Stimulated activated CD8-positive, alpha-beta memory T cell treated with anti-CD3 and anti-CD28 coated beads, Interleukin-4, amount 100 ng/mL, for 24 hours (primary cell): ENCODE results near the gene MAN1C1.

Source experiments
- DNase-seq: peaks from one replicate; pipeline ENCODE4 v3.0.0-alpha.2; 2020; ENCODE audit warnings: low read depth

MAN1C1 gene

DNA sequence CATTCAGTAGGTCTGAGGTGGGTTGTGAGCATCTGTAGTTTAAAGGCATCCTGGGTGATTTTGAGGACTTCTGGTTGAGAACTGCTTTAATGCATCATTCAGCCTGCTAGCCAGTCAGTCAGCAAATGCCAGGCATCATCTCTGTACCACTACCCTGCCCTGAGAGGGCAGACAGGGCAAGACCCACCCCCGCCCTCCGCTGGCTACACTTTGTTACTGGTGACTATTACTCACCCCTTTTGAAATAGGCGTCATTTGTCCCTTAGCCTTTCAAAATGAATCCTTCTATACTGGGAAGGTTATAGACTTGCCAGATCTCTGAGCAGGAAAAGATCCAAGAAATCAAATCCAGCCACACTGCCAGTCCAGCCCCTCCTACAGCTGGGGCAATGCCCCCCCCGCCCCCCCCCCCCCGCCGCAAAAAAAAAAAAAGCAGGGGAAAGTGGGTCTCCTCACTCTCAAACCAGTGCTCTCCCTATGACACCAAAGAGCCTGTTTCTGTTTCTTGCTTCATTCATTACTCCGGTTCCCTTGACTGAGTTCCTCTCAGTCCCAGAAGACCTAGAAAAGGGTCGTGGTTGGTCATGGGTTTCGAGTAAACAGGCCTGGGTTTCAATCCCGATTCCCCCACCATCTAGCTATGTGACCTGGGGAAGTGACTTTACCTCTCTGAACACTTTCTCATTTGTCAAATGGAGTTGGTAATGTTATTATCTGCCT lies 187.8 kb downstream of the MAN1C1 start:
- DNase-seq, result no peak

DNA sequence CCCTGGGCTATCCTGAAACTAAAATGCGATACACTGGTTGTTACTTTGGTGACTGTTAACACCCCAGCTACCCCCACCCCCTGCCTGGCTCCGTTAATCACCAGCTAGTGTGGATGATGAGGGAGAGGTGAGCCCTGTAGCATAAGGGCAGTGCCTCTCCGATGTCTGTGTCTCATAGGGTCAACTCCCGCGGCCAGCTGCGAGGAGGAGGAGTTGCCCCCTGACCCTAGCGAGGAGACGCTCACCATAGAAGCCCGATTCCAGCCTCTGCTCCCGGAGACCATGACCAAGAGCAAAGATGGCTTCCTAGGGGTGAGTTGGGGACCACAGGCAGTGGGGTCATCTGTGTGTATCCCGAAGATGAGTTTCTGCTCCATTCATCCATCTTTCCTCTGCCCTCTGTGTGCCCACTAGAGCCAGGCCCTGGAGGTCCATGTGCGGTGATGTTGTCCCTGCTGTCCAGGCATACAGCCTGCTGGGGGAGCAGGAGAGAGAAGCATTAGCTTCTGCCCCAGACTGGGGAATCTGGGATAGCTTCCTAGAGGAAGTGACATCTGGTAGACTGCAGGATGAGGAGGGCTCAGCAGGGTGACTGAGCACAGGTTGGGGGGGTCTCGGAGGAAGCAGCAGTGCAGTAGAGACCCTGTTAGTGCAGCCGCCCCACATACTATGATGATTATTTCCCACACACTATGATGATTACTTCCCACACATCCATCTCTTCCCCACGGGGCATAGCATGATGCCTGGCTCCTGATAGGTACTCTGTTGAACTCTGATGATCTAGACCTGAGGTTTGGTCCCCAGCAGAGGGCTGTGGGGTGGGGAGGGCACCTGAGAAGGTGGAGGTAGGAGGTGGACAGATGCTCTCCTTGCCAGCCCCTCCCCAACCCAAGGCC lies 188.6 kb downstream of the MAN1C1 start:
- no peak for DNase-seq

DNA sequence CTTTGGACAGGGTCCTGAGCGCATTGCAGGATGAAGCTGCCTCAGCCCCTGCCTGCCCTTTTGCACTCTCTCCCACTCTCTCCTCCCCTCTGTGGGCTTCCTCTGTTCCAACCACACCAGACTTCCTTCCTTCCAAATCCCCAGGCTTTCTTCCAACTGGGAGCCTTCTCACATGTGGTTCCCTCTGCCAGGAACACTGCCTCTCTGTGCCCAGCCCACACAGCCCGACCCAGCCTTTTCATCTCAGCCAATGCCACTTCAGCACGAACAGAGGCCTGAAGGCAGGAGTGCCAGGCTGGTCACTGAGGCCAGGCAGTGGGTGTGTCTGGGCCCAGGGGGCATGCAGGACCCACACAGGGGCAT lies 189.3 kb downstream of the MAN1C1 start:
- no peak for DNase-seq

DNA sequence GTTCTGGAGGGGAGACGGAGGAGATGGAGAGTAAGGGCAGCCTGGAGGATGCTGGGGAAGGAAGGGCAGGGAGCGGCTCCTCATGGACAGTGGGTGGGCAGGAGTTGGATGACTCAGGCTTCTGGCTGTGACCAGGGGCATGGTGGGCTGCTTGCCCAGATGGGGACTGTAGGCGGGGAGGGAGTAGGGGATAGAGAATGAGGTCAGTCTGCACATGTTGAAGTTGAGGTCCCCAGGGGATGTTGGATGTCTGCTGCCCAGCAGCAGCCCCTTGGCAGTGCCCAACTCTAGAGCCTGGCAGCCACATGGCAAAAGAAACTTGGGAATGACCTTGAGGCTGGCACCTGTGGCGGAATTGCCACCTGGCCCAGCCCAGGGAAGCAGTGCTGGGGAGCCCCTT lies 189.8 kb downstream of the MAN1C1 start:
- DNase-seq, result no peak

DNA sequence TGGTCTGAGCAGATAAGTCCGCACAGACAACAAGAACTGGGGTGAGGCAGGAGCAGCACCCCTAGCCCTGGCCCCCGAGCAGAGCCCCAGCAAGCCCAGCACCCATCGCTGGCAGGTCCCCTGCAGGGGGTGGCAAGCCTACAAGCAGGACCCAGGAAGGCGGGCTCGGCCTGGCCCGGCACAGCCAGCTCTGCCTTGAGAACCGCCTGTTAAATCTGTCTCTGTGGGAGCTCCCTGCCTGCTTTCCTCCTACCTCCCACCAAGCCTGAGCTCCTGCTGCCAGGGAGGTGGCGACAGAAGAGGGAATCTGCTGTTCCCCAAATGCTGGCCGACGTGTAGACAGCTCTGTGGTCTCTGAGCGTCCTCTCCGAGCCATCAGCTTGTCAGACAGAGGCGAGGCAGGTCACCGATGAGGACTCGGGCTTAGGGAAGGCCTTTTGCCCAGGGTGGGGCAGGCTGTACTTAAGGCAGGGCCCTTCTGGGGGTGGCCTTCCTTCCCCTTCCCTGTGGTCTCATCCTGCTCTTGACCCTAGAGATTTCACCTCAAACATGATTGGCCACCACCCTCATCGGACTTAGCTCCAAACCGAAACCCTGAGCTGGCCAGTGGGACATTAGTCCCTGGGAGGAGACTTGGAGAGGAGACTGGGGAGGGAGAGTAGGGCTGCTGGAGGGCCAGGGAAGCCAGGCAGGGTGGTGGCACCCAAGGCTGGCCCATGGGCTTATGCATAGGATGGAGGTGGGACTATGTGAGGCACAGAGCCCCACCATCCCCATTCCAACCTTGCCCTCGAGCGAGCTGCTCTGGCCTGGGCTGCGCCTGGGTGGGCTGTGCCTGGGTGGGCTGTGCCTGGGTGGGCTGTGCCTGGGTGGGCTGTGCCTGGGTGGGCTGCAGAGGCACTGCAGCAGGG lies 191.1 kb downstream of the MAN1C1 start:
- no peak for DNase-seq

DNA sequence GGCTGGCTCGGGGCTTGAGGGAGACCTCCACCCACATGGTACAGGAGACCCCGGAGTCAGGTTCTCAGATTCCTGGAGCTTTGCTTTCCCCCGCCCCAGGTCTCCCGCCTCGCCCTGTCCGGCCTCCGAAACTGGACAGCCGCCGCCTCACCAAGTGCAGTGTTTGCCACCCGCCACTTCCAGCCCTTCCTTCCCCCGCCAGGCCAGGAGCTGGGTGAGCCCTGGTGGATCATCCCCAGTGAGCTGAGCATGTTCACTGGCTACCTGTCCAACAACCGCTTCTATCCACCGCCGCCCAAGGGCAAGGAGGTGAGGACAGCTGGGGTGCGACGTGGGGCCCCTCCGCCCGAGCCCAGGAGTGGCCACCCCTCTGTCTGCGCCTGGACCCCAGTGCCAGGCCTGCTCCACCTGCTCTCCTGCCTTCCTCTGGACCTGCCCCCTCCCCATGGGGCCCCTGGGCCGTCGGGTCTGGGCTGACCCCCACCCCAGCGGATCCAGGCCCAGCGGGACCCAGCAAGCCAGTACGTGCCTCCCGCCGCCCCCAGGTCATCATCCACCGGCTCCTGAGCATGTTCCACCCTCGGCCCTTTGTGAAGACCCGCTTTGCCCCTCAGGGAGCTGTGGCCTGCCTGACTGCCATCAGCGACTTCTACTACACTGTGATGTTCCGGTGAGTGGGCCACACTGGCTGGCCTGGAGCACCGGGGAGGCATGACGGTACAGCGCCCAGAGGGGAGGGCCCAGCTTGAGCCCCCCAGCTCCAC lies 192.1 kb downstream of the MAN1C1 start:
- DNase-seq, result no peak

DNA sequence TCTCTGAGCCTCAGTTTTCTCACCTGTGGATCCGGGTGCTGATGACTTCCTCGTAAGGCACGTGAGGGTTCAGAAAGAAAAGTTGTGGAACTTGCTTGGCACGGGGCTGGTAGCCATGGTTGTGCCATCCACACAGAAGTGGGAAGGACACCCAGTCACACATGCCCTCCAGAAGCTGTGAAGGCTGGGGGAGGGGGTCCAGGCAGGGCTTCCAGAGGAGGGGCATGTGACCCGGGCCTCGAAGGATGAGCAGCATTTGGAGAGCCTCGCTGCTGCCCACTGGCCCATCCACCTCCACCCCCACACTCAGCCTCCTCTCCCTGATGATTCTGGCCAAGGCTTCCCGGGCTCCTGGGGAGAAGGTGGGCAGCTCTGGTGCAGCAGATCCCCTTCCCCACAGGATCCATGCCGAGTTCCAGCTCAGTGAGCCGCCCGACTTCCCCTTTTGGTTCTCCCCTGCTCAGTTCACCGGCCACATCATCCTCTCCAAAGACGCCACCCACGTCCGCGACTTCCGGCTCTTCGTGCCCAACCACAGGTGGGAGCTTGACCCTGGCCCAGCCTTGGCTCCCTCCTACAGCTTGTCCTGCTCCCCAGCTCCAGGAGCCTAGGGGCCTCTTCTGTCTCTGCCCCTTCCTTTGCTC lies 192.8 kb downstream of the MAN1C1 start:
- DNase-seq, result no peak

DNA sequence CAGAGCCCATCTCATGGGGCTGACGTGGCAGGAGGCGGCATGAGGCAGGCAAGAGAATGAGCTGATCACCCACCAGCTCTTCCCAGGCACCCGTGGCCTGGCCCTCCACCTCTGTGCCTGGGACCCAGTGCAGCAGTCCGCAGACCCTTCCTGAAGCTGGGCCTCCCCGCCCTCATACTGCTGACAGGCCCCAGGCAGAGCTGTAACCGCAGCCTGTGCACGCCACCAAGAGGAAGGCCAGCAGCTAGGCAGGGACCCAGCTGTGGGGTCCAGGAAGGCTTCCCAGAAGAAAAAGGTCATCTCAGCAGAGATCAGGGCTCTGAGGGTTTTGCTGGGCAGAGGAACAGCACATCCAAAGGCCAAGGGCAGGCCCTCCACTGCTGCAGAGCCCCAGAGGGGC lies 193.3 kb downstream of the MAN1C1 start:
- DNase-seq, result no peak

DNA sequence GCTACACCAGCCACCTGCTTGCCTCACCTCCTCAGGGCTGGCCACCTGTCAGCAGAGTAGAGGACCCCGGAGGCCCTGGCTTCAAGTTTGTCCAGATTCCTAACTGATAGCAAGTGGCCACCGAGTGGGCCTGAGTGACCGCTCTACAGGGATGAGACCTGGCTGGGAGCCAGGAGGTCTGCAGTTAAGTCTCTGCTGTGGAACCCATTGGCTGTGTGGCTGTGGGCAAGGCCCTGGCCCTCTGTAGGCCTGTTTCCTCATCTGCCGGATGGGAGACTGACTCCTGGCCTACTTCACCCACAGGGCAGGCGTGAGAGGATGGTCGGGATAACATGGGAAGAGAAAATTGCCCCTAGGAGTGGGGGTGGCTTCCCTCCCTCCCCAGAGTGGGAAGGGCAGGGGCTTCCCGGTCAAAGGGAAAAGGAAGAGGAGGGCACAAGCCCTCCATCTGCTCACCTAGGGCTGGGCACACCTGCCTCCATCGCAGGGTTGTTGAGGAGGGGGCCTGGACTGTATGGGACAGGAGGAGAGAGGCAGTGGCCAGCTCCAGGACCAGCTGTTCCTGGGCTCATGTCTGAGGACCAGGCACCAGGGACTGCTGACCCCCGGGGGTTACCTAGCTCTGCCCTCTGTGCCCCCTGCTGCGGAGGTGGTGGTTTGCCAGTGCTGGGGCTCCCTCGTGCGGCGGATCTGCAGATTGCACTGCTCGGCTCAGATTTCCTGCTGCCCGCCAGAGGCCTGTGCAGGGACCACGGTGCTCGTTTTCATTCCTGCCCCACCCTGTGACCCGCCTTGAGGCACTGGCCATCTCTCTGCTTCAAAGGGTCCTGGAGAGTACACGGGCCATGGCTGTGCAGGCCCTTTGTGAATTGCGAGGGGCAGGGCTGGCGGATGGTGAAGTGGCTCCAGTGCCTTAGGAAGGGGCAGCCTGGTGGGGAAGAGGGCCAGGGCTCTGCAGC lies 194.0 kb downstream of the MAN1C1 start:
- DNase-seq, result peak; percentile 73

DNA sequence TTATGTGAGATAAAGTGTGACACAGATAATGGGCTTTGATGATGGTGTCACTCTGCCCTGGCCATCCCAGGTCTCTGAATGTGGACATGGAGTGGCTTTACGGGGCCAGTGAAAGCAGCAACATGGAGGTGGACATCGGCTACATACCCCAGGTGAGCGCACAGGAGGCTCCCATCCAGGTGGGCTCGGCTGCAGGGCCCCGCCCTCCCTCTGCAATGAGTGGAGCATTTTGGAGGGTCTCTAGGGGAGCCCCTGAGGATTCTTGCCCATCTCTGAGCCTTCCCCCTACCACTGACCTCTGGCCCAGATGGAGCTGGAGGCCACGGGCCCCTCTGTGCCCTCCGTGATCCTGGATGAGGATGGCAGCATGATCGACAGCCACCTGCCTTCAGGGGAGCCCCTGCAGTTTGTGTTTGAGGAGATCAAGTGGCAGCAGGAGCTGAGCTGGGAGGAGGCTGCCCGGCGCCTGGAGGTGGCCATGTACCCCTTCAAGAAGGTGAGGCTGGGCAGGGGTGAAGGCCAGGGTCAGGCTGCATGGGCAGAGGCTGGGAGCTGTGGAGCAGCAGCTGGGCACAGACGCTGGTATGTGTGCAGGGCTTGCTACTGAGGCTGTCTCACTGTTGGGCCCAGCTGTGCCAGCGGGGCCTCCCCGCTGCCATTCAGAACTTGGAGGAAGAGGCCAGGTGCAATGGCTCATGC lies 194.9 kb downstream of the MAN1C1 start:
- no peak for DNase-seq

DNA sequence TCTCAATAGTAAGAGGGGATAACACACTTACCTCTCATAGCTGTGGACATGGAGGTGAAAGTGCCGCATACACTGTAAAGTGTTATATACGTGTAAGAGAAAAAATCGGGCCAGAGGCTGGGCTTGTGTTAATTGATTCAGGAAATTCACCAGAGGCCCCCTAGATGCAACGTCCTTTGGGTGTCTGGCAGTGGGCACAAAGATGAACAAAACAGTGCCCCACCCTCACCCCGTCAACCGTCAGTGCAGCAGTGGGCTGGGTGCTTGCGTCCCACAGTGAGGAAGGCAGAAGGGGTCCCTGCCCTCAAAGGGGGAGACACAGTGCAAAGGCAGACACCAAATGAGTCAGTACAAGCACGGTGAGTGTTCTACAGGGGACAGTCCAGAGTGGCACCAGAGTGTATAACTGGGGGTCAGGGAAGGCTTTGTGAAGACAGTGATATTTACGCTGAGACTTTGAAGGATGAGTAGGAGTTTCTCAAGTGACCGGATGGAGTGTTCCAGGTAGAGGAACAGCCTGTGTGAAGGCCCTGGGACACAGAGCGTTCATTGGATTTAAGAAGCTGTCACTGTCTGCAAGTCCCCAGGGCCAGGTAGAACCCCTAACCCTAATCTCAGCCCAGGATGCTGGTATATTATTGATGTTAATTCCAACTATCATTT lies 196.6 kb downstream of the MAN1C1 start:
- no peak for DNase-seq

DNA sequence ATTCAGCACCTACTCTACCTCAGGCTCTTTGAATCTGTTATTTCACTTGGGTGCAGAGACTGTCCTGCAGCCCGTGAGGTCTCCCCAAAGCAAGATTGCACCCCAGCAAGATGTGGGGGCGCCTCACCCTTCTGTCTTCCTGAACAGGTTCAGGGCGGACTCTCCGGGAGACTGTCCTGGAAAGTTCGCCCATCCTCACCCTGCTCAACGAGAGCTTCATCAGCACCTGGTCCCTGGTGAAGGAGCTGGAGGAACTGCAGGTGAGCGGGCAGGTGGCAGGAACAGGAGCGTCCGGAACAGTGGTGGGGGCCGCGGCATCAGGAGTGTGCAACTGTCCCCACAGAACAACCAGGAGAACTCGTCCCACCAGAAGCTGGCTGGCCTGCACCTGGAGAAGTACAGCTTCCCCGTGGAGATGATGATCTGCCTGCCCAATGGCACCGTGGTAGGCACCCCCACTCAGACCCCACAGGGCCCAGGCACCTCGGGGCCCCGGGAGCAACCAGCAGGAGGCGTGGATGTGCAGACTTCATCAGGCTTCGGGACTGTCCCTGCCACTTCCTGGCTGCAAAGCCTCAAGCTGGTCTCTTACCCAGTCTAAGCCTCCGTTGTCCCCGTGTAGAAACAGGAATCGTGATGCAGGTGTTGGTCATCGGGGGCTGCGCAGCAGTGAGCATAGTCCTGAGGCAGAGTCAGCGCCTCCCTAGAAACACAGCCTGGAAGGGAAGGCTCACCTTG lies 197.3 kb downstream of the MAN1C1 start:
- DNase-seq, result no peak

DNA sequence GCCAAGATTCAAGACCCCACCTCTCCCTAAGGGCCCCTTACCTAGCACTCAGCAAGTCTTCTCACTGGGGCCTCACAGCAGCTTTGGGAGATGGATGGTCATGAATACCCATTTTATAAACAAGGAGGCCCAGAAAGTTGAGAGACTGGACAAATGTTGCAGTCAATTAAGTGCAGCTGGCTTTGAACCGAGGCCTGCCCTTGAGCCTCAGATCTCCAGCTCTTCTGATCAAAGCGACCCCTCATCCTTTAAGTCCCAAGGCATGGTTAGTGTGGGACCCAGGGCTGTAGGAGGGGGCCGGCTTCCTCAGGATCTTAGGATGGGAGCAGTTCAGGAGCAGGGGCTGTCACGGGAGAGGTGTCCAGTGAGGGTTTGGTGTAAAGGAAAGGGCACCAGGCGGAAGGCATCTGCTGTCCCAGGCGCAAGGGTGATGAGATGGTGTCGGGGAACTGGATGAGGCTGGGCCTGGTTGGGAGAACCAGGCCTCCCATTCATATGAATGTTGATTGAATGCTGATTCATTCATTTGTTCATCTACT lies 198.0 kb downstream of the MAN1C1 start:
- DNase-seq, result no peak

DNA sequence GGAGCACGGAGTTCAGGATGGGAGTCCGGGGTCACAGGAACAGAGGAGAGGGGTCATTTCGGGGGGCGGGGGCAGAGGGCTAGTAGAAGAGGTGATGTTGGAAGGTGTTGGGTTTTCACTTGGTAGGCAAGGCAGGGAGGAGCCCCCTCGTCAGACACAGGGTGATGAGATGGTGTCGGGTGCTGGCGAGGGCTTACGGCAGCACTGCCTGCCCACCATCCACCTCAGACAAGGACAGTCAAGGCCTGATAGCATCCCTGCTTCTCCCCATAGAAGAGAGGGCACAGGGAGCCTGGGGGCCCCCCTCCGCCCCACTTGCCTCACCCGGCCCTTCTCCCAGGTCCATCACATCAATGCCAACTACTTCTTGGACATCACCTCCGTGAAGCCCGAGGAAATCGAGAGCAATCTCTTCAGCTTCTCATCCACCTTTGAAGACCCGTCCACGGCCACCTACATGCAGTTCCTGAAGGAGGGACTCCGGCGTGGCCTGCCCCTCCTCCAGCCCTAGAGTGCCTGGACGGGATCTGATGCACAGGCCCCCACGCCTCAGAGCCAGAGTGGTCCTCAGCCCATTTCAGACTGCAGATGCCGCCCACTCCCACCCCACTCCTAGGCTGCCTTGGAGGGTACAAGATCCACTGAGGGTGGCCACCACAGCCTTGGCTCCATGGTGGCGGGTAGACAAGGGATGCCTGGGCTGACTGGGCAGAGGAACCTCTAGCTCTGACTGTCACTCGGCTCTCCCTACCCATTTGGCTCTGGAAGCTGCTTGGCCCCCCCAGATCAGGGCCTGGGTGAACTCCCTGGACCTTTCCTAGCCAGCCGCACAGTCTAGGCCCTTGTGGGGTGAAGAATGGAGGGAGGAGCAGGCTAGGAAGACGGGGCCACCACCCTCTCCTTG lies 198.9 kb downstream of the MAN1C1 start:
- no peak for DNase-seq

DNA sequence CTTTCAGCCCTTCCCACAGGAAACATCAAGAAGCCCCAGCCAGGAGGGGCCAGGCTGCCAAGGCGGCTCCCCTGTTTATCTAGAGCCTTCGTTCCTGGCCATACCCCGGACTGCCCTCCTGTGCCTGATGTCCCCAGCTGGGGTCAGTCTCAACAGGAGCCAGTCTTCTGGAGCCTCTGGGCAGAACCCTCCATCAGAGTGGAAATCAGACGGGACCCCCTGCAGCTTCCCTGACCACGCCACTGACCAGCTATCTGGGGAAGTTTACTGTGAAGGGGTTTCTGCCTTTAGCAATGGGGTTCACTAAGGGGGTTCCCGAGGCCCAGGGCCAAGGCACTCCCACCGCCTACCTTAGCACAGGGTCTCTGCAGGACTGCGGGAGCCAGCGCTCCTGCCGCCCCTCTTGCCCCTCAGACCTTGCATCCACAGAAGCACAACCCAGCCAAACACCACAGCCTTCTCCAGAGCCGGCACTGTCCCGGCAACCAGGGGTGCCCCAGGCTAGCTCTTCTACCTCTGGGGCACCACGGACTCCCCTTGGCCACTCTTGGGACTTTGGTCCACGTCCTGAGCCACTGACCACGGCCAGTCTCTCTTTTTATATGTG lies 199.6 kb downstream of the MAN1C1 start:
- DNase-seq, result no peak

DNA sequence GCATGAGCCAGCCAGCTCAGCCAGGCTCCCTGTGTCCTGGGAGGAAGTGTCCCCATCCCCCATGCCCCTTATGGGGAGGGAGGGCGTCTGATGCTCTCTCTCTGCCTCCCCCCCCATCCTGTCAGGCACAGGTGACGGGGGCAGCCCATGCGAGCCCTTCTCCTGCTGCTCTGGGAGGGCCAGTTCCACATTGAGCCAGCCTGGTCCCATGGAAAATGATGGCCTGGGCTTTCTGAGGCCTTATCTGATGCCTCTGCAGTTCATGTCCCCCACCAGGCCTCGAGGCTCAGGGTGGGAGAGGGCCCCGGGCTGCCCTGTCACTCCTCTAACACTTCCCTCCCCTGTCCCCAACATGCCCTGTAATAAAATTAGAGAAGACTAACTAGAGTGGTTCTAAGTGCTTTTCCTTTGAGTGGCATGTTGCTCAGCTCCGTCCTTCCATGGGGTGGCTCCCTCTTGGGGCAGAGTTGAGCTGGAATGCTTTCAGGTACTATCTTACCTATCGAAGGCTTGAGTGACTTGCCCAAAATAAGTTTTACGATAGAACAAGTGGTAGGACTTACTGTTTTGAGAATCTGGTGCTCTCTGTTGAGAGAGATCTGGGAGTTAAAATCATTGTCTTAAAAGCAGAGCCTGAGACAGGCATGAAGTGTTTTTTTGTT lies 201.4 kb downstream of the MAN1C1 start:
- DNase-seq, result no peak
